Epithelial cell of proximal tubule (primary cell): ENCODE results near the gene STK10. TPM values are rescaled to one million over a fixed set of nuclear protein-coding genes. Genes with fewer than 3 reads are reported as not detected.

ENCODE experiments used
- DNase-seq: peaks from one replicate; pipeline ENCODE4 v3.0.0-alpha.2; 2011; ENCODE audit warnings: low read depth
- H3K4me3 ChIP-seq: 2 replicates; pipeline ENCODE4 v1.5.1; 2011; ENCODE audit warnings: low read depth, mild to moderate bottlenecking, low read length
- CTCF ChIP-seq: conservative IDR thresholded peaks from 2 replicates; pipeline ENCODE4 v1.5.1; 2012; ENCODE audit warnings: low read depth, mild to moderate bottlenecking, low read length
- total RNA-seq: library from RNA; depleted of rRNA; stranded (reverse); fragments of >200 nt; gene quantifications from 2 replicates; pipeline ENCODE4 v1.2.3, GENCODE V29; 2015

The STK10 gene
- total RNA-seq, 1 donor from 2014 or later: 22.4 TPM

DNA sequence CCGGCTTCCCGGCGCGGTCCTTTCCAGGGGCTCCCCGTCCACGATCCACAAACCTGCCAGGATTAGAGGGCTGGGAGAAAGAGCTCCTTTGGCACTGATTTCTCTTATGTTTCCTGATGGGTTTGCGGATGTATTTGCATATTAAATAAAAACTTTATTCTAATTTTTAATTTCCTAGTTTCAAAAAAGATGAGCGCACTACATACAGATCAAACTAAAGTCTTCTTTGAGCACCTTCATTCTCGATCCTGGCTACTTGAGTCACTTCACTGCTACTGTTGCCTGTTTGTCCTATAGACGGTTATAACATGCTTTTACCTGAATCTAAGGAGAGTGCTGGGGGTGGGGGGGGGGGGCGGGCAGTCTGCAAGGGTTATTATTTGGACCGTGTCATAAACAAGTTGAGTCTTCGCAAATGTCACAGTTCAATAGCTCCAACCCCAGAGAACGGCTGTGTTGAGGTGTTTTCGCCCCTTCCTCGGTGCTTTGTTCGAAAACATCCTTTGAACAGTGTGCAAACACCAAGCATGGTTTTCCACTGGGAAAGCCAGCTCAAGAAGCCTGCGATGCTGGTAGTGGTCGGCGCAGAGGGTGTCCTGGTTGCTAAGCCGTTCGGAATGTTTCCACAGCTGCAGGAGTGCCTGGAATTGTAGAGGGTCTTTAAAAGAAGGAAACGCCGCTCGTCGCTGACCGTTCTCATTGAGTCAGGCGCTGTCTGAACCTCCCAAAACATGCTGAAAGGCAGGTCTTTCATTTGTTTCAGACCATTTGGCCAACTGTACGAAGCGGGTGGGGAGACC is 1.1 kb upstream of the STK10 start:
- no peak for TF ChIP-seq CTCF
- no peak for DNase-seq
- H3K4me3 ChIP-seq: peak overlapping the region; percentile 97

DNA sequence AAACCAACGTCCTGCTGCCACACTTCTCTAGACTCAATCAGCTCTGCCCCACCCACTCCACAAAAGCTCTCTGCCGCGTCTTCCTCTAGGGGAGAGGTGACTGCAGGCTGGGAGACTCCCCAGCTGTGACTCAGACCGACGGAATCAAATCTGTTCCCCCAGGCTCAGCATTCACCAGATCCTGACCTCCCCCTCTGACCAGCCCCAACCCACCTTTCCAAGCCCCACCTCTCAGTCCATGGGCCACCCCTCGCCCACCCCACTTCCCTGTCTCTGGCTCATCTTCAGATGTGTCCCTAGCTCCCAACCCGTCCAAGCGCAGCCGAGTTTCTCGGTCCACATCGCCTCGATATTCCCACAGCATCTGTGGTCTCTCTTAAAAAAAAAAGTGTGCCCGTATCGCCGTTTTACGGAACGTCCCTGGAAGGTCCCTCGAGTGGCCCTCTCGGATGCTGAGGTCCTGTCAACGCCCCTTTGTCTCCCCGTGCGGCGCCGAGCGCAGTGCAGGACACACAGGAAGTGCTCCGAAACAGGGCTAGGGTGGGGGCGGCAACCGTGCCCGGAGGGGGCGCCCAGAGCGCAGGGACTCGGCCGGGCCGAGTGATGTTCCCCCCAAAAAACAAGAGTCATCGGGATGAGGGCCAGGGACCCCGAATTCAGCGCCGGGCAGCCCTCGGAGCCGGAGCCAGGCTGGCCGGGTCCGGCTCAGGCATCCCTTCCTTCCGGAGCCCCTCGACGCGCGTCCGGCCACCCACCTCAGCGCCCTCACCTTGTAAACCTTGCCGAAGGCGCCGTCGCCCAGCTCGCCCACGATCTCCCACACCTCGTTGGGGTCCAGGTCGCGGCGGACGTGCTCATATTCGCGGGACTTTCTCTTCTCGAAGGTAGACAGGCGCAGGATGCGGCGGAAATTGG is 649 bp downstream of the STK10 start:
- DNase-seq: no peak
- H3K4me3 ChIP-seq: peak overlapping the region; percentile 97
- TF ChIP-seq CTCF: no peak

DNA sequence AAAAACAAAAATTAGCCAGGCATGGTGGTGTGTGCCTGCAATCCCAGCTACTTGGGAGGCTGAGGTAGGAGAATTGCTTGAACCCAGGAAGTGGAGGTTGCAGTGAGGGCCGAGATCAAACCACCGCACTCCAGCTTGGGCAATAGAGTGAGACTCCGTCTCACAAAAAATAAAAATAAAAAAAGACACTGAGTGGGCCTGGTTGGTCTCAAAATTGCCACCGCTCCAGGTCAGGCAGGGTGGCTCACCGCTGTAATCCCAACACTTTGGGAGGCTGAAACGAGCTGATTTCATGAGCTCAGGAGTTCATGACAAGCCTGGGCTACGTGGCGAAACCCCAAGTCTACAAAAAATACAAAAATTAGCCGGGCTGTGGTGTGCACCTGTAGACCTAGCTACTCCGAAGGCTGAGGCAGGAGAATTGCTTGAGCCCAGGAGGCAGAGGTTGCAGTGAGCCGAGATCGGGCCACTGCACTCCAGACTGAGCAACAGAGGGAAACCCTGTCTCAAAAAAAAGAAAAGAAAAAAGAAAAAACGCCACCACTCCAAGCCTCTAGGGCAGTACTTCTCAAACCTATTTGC is 1.8 kb downstream of the STK10 start:
- TF ChIP-seq CTCF: no peak
- no peak for DNase-seq
- H3K4me3 ChIP-seq: peak overlapping the region; percentile 97

DNA sequence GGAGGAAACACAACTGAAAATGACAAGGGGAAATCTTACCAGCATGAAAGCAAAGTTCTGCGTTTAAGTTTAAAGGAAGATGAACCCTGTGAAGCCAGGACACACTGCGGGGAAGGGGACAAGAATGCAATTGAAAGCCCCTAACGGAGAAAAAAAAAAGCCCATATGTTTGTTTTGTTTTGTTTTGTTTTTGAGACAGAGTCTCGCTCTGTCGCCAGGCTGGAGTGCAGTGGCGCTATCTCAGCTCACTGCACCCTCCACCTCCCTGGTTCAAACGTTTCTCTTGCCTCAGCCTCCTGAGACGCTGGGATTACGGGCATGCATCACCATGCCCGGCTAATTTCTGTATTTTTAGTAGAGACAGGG is 2.9 kb downstream of the STK10 start:
- no peak overlapping the region for H3K4me3 ChIP-seq
- no peak for DNase-seq
- TF ChIP-seq CTCF: no peak

- DNase-seq: no peak
- no peak overlapping the region for H3K4me3 ChIP-seq
- no peak for TF ChIP-seq CTCF
Observed at GRCh38 chr5:172183881-172184280, 4.1 kb downstream of the STK10 start.

DNA sequence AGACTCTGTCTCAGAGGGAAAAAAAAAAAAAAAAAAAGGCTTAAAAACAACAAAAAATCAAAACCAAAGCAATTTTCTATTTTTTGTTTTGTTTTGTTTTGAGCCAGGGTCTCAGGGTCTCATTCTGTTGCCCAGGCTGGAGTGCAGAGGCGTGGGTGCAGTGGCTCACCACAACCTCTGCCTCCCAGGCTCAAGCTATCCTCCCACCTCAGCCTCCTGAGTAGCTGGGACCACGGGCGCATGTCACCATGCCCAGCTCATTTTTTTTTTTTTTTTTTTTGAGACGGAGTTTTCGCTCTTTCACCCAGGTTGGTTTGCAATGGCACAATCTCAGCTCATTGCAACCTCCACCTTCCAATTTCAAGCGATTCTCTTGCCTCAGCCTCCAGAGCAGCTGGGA is 5.7 kb downstream of the STK10 start:
- H3K4me3 ChIP-seq: no peak overlapping the region
- no peak for DNase-seq
- no peak for TF ChIP-seq CTCF
